ENCODE data around the gene DGCR6L.
"Not testable (repeated sequence)": the region's sequence is repeated elsewhere in the genome, so short reads cannot be mapped to it uniquely, and the experiment has no call there.

Gene DGCR6L

GRCh38 chr22:20315337-20316216 is 4.3 kb downstream of the DGCR6L start:
- H3K4me3 ChIP-seq (ENCODE audit: low read depth, low read length) = no peak overlapping the region
- DNase-seq = no peak
- no peaks in the 10 kb centered on the region; the same call in 1 of the 2 replicates for H3K36me3 ChIP-seq
- no peaks in the 10 kb centered on the region for H3K27me3 ChIP-seq
- TF ChIP-seq CTCF (IDR thresholded peaks at IDR 0.05; ENCODE audit: low read depth, low read length) = no peak
- no peaks in the 10 kb centered on the region for H3K4me1 ChIP-seq
- no peaks in the 10 kb centered on the region for H3K9me3 ChIP-seq

- H3K4me3 ChIP-seq (ENCODE audit: low read depth, low read length); H3K27me3 ChIP-seq; H3K4me1 ChIP-seq; H3K36me3 ChIP-seq; DNase-seq; H3K9me3 ChIP-seq: not testable (repeated sequence)
These were observed 5.0 kb downstream of the DGCR6L start for GRCh38 chr22:20314741-20315336.

GRCh38 chr22:20314206-20314605 is 5.7 kb downstream of the DGCR6L start:
- not testable (repeated sequence) for H3K27me3 ChIP-seq; DNase-seq; H3K36me3 ChIP-seq; H3K9me3 ChIP-seq; H3K4me1 ChIP-seq; H3K4me3 ChIP-seq (ENCODE audit: low read depth, low read length)

GRCh38 chr22:20313306-20314077 is 6.4 kb downstream of the DGCR6L start:
- not testable (repeated sequence) for H3K36me3 ChIP-seq; H3K9me3 ChIP-seq; H3K27me3 ChIP-seq; H3K4me3 ChIP-seq (ENCODE audit: low read depth, low read length); H3K4me1 ChIP-seq
- peak; percentile 48 for DNase-seq

- Histone ChIP-seq H3K9me3 (no peaks in the 10 kb centered on the region), H3K4me1 (no peaks in the 10 kb centered on the region), H3K36me3 (no peaks in the 10 kb centered on the region), H3K4me3 (ENCODE audit: low read depth, low read length) (no peak overlapping the region), H3K27me3 (no peaks in the 10 kb centered on the region)
- no peak for TF ChIP-seq CTCF (IDR thresholded peaks at IDR 0.05; ENCODE audit: low read depth, low read length)
- DNase-seq = no peak
These were observed 7.3 kb downstream of the DGCR6L start for GRCh38 chr22:20312396-20313191.

GRCh38 chr22:20311249-20312062 is 8.4 kb downstream of the DGCR6L start:
- not testable (repeated sequence) for H3K36me3 ChIP-seq; H3K27me3 ChIP-seq; DNase-seq; H3K4me3 ChIP-seq (ENCODE audit: low read depth, low read length); H3K9me3 ChIP-seq; H3K4me1 ChIP-seq

- H3K36me3 ChIP-seq; DNase-seq; H3K27me3 ChIP-seq; H3K4me3 ChIP-seq (ENCODE audit: low read depth, low read length); H3K4me1 ChIP-seq; H3K9me3 ChIP-seq: not testable (repeated sequence)
These were observed 9.1 kb downstream of the DGCR6L start for GRCh38 chr22:20310773-20311172.

GRCh38 chr22:20310180-20310579 is 9.7 kb downstream of the DGCR6L start:
- not testable (repeated sequence) for H3K9me3 ChIP-seq; DNase-seq; H3K36me3 ChIP-seq; H3K27me3 ChIP-seq; H3K4me1 ChIP-seq; H3K4me3 ChIP-seq (ENCODE audit: low read depth, low read length)

- H3K4me3 ChIP-seq (ENCODE audit: low read depth, low read length); H3K27me3 ChIP-seq; H3K36me3 ChIP-seq; H3K9me3 ChIP-seq; H3K4me1 ChIP-seq: not testable (repeated sequence)
- peak; percentile 2 for DNase-seq
These were observed 10.8 kb downstream of the DGCR6L start for GRCh38 chr22:20308806-20309650.

- H3K4me3 ChIP-seq (ENCODE audit: low read depth, low read length); H3K36me3 ChIP-seq; H3K27me3 ChIP-seq; H3K4me1 ChIP-seq; H3K9me3 ChIP-seq: not testable (repeated sequence)
- DNase-seq = peak; percentile 2
These were observed 12.1 kb downstream of the DGCR6L start for GRCh38 chr22:20307448-20308447.
